H1 (cell line): ENCODE results near the gene EGFLAM. TPM values are rescaled to one million over a fixed set of nuclear protein-coding genes. Genes with fewer than 3 reads are reported as not detected.

Source experiments
- CBX8 ChIP-seq: fragments of 300-800, 300-1000 bp; sonication (generic); IDR thresholded peaks from 2 replicates; pipeline ENCODE4 v1.7.1; 2016; ENCODE audit warnings: low read depth, low read length, borderline replicate concordance
- MAX ChIP-seq: IDR thresholded peaks from 2 replicates; pipeline ENCODE4 v1.6.1; 2012; ENCODE audit warnings: inconsistent platforms
- SAP30 ChIP-seq: fragments of 300-600 bp; sonication (generic); IDR thresholded peaks from 2 replicates; pipeline ENCODE4 v1.7.1; 2012; ENCODE audit warnings: low read length, moderate library complexity, mild to moderate bottlenecking, inconsistent platforms; ENCODE audit not compliant: insufficient read depth, insufficient replicate concordance
- polyA plus RNA-seq, 7 experiments: library from polyadenylated mRNA; depleted of rRNA in 3 of 7; stranded (reverse) in 5 of 7; unstranded in 2 of 7; fragments of >200 nt in 5 of 7; fragments of 200-250 nt in 2 of 7; gene quantifications; 1 replicate in 5 of 7; 2 replicates in 1 of 7; 4 replicates in 1 of 7; pipeline versions ENCODE4 v1.2.1 to v1.2.3, GENCODE V29; 2011 to 2013; ENCODE audit warnings: missing spikeins in 2 of 7, mixed read lengths in 2 of 7
- total RNA-seq: library from RNA; stranded (reverse); fragmentation: NEBNext Ultra II Directional; extraction: Animal tissue kit (Norgen Biotek cat#: 25700); gene quantifications from 2 replicates; pipeline ENCODE4 v1.2.1, GENCODE V29; 2021

EGFLAM gene
- total and polyA plus RNA-seq, 2 of the 8 experiments (the other 6 are each of a cell fraction or from before 2014, with no cell fraction given) = 0.20 to 0.24 TPM

GRCh38 chr5:38259062-38259808 is 876 bp downstream of the EGFLAM start (continued):
- no peak for TF ChIP-seq MAX
- TF ChIP-seq SAP30 = no peak
- no peak for TF ChIP-seq CBX8
- TF ChIP-seq, all 59 proteins: peak for 0
